Activated CD8-positive, alpha-beta memory T cell treated with anti-CD3 and anti-CD28 coated beads, Interleukin-2, amount 50 U/mL, for 48 hours (primary cell): Measurements from ENCODE around the gene DENND4A.
"Not testable (repeated sequence)": the region's sequence is repeated elsewhere in the genome, so short reads cannot be mapped to it uniquely, and the experiment has no call there.

ENCODE experiments used
- DNase-seq: peaks from one replicate; pipeline ENCODE4 v3.0.0-alpha.2; 2020

The DENND4A gene

GRCh38 chr15:65751431-65751830, 40.7 kb downstream of the DENND4A start:
- DNase-seq: no peak

GRCh38 chr15:65747265-65747664, 44.8 kb downstream of the DENND4A start:
- no peak for DNase-seq

GRCh38 chr15:65743637-65744252, 48.3 kb downstream of the DENND4A start:
- DNase-seq: no peak

GRCh38 chr15:65740148-65740547, 51.9 kb downstream of the DENND4A start:
- no peak for DNase-seq

- no peak for DNase-seq
These were observed 53.4 kb downstream of the DENND4A start for GRCh38 chr15:65738649-65739048.

GRCh38 chr15:65733599-65733998, 58.5 kb downstream of the DENND4A start:
- not testable (repeated sequence) for DNase-seq

- no peak for DNase-seq
These were observed 59.4 kb downstream of the DENND4A start for GRCh38 chr15:65732698-65733097.

GRCh38 chr15:65731926-65732325, 60.2 kb downstream of the DENND4A start:
- no peak for DNase-seq

GRCh38 chr15:65730549-65731172, 61.4 kb downstream of the DENND4A start:
- no peak for DNase-seq

GRCh38 chr15:65724464-65725215, 67.5 kb downstream of the DENND4A start:
- DNase-seq: no peak

GRCh38 chr15:65723876-65724275, 68.2 kb downstream of the DENND4A start:
- DNase-seq: no peak

GRCh38 chr15:65722191-65722590, 69.9 kb downstream of the DENND4A start:
- no peak for DNase-seq

GRCh38 chr15:65712415-65712814, 79.7 kb downstream of the DENND4A start:
- no peak for DNase-seq

GRCh38 chr15:65695081-65695480, 97.0 kb downstream of the DENND4A start:
- DNase-seq: no peak

- no peak for DNase-seq
These were observed 101.3 kb downstream of the DENND4A start for GRCh38 chr15:65690778-65691177.

- DNase-seq: no peak
These were observed 101.9 kb downstream of the DENND4A start for GRCh38 chr15:65690173-65690572.

- no peak for DNase-seq
These were observed 103.6 kb downstream of the DENND4A start for GRCh38 chr15:65688462-65688861.

- DNase-seq: no peak
These were observed 109.6 kb downstream of the DENND4A start for GRCh38 chr15:65682404-65682911.

- no peak for DNase-seq
These were observed 111.5 kb downstream of the DENND4A start for GRCh38 chr15:65680544-65680943.

- no peak for DNase-seq
These were observed 116.0 kb downstream of the DENND4A start for GRCh38 chr15:65676123-65676522.

- DNase-seq: no peak
These were observed 116.5 kb downstream of the DENND4A start for GRCh38 chr15:65675551-65675950.

- DNase-seq: no peak
These were observed 125.8 kb downstream of the DENND4A start for GRCh38 chr15:65666257-65666656.

- no peak for DNase-seq
These were observed 128.6 kb downstream of the DENND4A start for GRCh38 chr15:65663521-65663920.

GRCh38 chr15:65660927-65661326, 131.2 kb downstream of the DENND4A start:
- no peak for DNase-seq
